HG03025 (cell line): ENCODE measurements around the gene LY6G5C.

Experiments
- ATAC-seq: cut with Tn5 transposase; IDR thresholded peaks from one replicate; pipeline ENCODE4 v1.9.1; 2021; ENCODE audit warnings: mild to moderate bottlenecking, moderate library complexity; ENCODE audit not compliant: unreplicated experiment, low FRiP score

LY6G5C gene

GRCh38 chr6:31642798-31643570 lies 37.9 kb downstream of the LY6G5C start:
- ATAC-seq = no peak

- no peak for ATAC-seq
Measured at GRCh38 chr6:31641370-31641769, 39.5 kb downstream of the LY6G5C start.

GRCh38 chr6:31640612-31641011 lies 40.3 kb downstream of the LY6G5C start:
- no peak for ATAC-seq

GRCh38 chr6:31639449-31639861 lies 41.4 kb downstream of the LY6G5C start:
- no peak for ATAC-seq

DNA sequence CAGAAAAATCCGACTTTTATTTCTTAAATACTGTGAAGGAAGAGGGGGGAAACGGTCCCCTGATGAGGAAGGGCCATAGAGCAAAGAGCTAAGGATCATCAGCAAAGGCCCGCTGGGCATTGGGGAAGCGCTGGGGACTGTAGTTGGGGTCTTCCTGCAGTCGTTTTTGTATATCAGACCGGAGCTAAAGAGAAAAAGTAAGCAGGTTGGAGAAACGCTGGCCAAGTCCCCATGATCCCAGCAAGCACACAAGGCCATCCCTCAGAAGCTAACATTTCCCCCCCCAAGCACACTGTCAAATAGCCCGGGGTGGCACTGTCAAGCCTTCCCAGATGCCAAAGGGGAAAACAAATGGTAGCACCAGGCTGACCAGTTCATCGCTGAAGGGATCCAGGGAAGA lies 41.8 kb downstream of the LY6G5C start:
- no peak for ATAC-seq

DNA sequence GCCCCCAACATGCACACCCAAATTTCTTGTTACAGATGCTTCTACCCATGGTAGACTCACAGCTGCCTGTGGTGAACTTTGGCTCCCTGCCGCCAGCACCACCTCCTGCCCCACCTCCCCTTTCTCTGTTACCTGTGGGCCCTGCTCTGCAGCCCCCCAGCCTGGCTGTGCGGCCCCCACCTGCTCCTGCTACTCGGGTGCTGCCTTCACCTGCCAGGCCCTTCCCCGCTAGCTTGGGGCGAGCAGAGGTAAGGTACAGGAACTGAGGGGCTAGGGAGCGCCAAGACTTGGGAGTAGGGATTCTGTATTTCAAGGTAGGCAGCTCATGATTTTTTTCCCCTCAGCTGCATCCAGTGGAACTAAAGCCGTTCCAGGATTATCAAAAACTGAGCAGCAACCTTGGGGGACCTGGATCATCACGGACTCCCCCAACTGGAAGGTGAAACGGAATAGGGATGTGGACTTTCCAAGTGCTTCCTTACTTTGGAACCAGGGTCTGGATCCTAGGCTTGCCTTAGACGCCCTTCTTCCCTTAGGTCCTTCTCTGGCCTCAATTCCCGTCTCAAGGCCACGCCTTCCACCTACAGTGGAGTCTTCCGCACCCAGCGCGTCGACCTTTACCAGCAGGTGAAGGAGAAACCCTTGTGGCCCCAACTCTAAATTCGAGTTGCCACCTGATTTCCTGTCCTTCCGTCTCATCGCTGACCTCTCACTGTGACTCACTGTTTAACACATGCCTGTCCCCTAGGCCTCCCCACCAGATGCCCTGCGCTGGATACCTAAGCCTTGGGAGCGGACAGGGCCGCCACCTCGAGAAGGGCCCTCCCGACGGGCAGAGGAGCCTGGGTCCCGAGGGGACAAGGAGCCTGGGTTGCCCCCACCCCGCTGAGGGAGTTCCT lies 43.9 kb downstream of the LY6G5C start:
- ATAC-seq = no peak

DNA sequence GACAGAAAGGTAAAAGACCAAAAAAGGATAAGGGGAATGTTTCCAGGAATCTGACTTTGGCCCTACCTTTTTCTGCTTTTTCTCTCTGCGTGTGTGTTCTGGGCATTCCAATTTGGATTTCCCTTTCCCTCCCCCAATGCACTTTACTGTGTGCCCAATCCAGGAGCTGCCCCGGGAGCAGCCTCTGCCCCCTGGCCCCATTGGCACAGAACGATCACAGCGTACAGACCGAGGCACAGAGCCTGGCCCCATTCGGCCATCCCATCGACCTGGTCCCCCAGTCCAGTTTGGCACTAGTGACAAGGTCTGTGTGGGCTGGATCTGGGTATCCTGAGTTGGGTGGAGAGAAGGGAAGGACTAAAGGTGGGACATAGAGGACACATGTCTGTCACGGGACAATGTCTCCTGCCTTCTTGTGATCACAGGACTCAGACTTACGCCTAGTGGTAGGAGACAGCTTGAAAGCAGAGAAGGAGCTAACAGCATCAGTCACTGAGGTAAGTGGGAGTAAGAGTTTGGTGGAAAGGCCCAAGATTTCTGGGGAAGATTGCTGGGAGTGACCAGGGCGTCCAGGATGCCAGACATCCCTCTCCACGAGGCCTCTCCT lies 45.8 kb downstream of the LY6G5C start:
- no peak for ATAC-seq

DNA sequence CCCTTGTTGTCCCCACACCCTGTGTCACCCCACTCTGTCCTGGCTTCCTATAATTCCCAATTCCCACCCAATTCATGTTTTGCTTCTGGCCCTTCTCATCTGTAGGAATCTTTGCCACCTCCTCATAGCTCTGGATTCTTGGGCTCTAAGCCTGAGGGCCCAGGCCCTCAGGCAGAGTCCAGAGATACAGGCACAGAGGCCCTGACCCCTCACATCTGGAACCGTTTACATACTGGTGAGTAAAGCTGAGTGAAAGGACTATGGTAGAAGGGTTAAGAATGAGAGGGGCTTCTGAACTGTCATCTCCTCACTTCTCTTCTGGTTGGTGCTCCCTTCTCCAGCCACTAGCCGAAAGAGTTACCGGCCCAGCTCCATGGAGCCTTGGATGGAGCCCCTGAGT lies 46.7 kb downstream of the LY6G5C start:
- ATAC-seq = no peak

- no peak for ATAC-seq
Measured at GRCh38 chr6:31633447-31633846, 47.4 kb downstream of the LY6G5C start.

GRCh38 chr6:31632279-31632946 lies 48.5 kb downstream of the LY6G5C start:
- no peak for ATAC-seq

DNA sequence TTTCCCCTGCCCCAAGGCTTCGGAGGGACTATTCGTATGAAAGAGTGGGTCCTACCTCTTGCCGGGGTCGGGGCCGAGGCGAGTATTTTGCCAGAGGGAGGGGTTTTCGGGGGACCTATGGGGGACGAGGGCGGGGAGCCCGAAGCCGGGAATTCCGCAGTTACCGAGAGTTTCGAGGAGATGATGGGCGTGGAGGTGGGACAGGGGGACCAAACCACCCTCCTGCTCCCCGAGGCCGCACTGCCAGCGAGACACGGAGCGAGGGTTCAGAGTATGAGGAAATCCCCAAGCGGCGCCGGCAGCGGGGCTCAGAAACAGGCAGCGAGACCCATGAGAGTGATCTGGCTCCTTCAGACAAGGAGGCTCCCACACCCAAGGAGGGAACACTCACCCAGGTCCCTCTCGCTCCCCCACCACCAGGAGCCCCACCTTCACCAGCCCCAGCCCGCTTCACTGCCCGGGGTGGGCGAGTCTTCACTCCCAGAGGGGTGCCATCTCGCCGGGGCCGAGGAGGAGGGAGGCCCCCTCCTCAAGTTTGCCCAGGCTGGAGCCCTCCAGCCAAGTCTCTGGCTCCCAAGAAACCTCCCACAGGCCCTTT lies 49.1 kb downstream of the LY6G5C start:
- no peak for ATAC-seq

- ATAC-seq = no peak
Measured at GRCh38 chr6:31631209-31631608, 49.7 kb downstream of the LY6G5C start.

GRCh38 chr6:31630177-31630934 lies 50.5 kb downstream of the LY6G5C start:
- ATAC-seq = no peak

DNA sequence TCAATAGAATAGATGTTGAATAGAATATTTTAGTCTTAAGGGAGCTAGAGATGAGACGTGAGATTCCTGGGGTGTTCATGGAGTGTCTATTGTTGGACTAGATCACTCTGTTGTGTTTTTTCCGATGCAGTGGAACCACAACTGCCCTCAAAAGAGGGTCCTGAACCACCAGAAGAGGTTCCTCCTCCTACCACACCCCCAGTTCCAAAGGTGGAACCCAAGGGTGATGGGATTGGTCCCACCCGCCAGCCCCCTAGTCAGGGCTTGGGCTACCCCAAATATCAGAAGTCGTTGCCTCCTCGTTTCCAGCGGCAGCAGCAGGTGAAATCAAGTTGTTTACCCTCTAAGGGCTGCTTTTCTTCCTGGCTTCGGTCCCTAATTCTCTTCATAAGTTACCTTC lies 51.9 kb downstream of the LY6G5C start:
- ATAC-seq = no peak

- ATAC-seq = no peak
Measured at GRCh38 chr6:31627690-31628287, 53.1 kb downstream of the LY6G5C start.

GRCh38 chr6:31626952-31627351 lies 53.9 kb downstream of the LY6G5C start:
- ATAC-seq = no peak
